ENCODE results near the gene BGN.
A peak's percentile ranks its signal among the peaks of the same experiment; 100 is the strongest.

BGN gene

DNA sequence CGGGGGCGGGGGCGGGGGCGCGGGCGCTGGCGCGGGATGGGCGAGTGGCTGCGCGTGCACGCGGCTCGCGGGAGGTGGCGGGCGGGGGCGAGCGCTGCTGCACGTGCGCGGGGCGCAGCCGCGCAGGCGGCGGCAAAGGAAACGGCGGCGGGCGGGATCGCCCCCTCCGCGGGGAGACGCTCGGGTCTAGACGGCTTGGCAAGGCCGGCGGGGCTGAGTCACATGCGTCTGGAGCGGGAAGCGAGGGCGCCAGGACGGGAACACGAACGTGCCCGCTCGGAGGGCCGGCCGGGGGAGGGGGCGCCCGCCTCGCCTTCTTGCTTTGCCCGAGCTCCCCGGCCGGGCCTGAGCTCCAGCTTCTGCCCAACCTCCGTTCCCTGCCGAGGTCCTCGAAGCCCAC lies 20.1 kb upstream of the BGN start:
- no peak overlapping the region for H3K4me3 ChIP-seq (replicated peaks in 1 of 2; ENCODE audit: low read depth in 2 of 2, low read length in 2 of 2)
- DNase-seq (ENCODE audit: low read depth in 2 of 2), result peak; percentile 59 to 73
- TF ChIP-seq, protein P1, sequence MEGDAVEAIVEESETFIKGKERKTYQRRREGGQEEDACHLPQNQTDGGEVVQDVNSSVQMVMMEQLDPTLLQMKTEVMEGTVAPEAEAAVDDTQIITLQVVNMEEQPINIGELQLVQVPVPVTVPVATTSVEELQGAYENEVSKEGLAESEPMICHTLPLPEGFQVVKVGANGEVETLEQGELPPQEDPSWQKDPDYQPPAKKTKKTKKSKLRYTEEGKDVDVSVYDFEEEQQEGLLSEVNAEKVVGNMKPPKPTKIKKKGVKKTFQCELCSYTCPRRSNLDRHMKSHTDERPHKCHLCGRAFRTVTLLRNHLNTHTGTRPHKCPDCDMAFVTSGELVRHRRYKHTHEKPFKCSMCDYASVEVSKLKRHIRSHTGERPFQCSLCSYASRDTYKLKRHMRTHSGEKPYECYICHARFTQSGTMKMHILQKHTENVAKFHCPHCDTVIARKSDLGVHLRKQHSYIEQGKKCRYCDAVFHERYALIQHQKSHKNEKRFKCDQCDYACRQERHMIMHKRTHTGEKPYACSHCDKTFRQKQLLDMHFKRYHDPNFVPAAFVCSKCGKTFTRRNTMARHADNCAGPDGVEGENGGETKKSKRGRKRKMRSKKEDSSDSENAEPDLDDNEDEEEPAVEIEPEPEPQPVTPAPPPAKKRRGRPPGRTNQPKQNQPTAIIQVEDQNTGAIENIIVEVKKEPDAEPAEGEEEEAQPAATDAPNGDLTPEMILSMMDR (IDR thresholded peaks at IDR 0.05; ENCODE audit: low read depth, low read length), result no peak

DNA sequence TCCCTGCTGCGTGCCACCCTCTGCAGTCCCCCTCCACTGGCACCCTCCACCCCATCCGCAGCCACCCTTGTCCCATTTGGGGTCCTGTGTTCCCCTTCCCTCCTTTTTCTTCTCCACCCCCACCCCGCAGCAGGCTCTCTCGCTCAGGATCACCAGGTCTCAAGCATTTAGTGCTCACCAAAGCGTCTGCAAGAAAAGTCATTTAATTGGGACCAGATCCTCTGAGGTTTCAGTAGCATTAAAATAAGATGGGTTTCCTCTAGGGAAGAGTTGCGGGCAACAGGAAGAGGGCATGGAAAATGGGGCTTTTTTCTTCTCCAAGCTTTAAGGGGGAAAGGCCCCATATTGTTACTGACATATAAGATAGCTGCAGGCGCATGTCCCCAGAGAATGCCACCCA lies 19.5 kb upstream of the BGN start:
- no peak for DNase-seq (ENCODE audit: low read depth in 2 of 2)

GRCh38 chrX:153475751-153476281 lies 19.0 kb upstream of the BGN start:
- no peak overlapping the region for H3K4me3 ChIP-seq (replicated peaks in 1 of 2; ENCODE audit: low read depth in 2 of 2, low read length in 2 of 2)
- DNase-seq (ENCODE audit: low read depth in 2 of 2), result no peak
- TF ChIP-seq, protein P1 (IDR thresholded peaks at IDR 0.05; ENCODE audit: low read depth, low read length), result no peak

More for the DNA sequence above, 19.5 kb upstream of the BGN start:
- TF ChIP-seq, protein P1 (IDR thresholded peaks at IDR 0.05; ENCODE audit: low read depth, low read length), result no peak
- H3K4me3 ChIP-seq (replicated peaks in 1 of 2; ENCODE audit: low read depth in 2 of 2, low read length in 2 of 2), result no peak overlapping the region

- TF ChIP-seq, protein P1 (IDR thresholded peaks at IDR 0.05; ENCODE audit: low read depth, low read length), result no peak
- peak; percentile 57 to 76 for DNase-seq (ENCODE audit: low read depth in 2 of 2)
- H3K4me3 ChIP-seq (replicated peaks in 1 of 2; ENCODE audit: low read depth in 2 of 2, low read length in 2 of 2), result no peak overlapping the region
These were observed 18.0 kb upstream of the BGN start for GRCh38 chrX:153476666-153477363.

DNA sequence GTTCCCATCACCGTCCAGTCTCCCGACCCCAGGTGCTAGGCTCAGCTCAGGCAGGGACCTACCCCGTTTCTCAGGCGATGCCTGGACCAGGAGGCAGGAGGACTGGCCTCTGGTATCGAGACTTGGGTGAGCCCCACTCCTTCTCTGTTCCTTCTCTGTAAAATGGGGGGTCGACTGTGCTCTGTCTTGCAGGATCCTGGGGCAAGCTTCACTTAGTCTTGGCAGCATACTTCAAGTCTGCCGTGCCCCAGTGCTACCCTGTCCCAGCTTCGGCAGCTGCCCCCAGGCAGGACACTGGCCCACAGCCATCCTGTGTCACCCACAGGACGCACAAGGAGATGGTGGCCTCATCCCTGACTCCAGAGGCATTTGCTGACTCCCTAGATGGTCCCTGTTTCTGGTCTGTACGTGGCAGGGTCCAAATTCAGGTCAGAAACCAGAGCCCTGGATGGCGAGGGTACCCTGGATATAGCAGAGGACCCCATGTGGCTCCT lies 17.4 kb upstream of the BGN start:
- TF ChIP-seq, protein P1 (IDR thresholded peaks at IDR 0.05; ENCODE audit: low read depth, low read length), result no peak
- H3K4me3 ChIP-seq (replicated peaks in 1 of 2; ENCODE audit: low read depth in 2 of 2, low read length in 2 of 2), result no peak overlapping the region
- DNase-seq (ENCODE audit: low read depth in 2 of 2), result no peak

DNA sequence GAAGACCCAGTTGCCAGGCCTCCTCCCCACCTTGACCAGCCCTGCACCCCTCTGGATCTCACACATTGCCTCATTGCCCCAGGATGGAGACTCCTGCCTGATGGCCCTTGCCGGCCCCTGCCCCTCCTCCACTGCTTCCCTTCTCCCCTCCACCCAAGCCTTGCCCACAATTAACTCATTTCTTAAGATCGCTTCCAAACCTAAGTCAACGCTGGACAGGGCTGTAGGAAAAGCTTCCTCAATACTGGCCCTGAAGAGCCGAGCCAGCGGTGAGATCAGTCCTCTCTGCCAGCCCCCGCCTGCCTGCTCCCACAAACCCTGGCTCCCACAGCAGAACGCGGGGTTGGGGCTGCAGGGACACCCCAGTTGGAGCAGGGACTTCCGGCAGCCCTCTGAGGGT lies 16.9 kb upstream of the BGN start:
- no peak overlapping the region for H3K4me3 ChIP-seq (replicated peaks in 1 of 2; ENCODE audit: low read depth in 2 of 2, low read length in 2 of 2)
- DNase-seq (ENCODE audit: low read depth in 2 of 2), result peak in 1 of 2 donors; percentile 61
- TF ChIP-seq, protein P1 (IDR thresholded peaks at IDR 0.05; ENCODE audit: low read depth, low read length), result no peak
